Stimulated activated naive CD4-positive, alpha-beta T cell (primary cell): ENCODE results near the gene PLEKHS1.
"Not testable (repeated sequence)": the region's sequence is repeated elsewhere in the genome, so short reads cannot be mapped to it uniquely, and the experiment has no call there.

ENCODE experiments used
- DNase-seq, 6 experiments: peaks; one replicate each; lab custom pipeline; 2025; lab: John Stamatoyannopoulos, UW

The PLEKHS1 gene

DNA sequence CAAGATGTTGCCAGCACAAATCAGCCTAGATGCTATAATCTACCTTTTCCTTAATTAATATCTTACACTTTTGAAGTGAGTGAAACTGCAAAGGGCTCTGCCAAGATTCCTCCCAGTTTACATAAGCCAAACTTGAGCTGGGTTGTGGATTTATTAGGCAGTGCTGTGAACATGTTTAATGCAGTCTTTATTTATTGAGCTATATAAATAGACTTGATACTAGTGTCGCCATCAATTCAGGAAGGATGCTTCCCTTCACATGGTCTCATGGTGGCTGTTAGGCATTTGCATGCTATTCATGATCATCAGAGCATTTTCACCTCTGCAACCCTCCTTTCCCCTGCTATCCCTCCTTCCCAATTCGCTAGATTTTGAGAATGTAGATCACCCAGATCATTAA is 40.2 kb downstream of the PLEKHS1 start:
- DNase-seq = no peak

DNA sequence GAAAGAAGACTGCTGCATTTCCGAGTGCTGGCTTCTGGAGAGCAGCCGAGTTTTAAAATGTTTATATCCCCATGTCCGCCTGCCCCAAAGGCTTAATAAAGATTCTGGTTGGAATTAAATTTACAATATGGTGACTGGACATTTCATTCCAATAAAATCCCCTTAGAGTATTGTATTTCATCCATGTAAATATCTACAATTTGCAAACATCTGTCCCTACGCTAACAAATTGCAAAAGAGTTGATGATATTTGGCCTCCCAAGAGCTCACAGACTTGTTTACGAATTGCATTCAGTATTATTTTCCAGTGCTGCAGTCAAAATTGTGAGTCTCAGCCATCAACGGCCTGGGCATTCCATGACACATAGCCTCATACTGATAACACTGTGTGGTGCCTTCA is 50.1 kb downstream of the PLEKHS1 start:
- no peak for DNase-seq

DNA sequence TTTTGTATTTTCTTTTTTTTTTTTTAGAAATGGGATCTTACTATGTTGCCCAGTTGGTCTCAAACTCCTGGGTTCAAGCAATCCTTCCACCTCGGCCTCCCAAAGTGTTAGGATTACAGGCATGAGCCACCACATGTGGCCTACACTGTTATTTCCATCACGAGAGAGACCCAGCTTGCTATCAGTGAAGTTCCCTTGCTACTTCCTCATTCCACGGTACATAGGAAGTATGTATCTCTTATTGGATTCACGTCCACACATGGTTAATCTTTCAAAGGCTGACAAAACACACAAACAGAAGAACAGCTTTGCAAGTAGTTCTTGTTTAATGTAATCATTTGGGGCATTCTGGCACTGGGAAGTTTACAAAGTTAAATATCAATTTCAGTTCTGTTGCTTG is 51.5 kb downstream of the PLEKHS1 start:
- no peak for DNase-seq

DNA sequence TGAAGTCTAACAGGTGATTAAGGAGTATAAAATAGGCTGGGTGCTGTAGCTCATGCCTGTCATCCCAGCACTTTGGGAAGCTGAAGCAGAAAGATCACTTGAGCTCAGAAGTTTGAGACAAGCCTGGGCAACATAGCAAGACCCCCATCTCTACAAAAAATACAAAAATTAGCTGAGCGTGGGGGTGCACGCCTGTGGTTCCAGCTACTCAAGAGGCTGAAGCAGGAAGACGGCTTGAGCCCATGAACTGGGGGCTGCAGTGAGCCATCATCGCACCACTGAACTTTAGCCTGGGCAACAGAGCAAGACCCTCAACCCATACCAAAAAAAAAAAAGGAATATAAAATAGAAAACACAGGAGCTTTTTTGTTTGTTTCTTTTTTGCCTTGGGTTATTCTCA is 55.0 kb downstream of the PLEKHS1 start:
- DNase-seq = no peak

DNA sequence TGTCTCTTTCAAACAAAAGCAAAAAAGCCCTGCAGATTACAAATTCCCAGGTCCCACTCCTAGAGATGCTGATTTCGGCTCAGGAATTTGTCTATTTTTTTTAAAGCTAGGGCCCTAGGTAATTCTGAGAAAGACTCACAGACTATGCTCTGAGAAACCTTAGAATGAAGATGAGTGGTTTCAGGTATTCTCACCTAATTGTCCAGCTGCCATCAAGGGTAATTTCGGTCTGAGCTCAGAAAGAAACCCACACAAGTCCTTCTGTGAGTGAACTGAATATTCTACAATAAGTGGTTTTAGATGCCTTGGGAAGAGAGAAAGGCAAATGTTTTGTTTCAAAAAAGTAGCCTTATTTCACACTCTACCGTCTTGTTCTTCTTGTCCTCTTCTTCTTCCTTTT is 56.7 kb downstream of the PLEKHS1 start:
- no peak for DNase-seq

DNA sequence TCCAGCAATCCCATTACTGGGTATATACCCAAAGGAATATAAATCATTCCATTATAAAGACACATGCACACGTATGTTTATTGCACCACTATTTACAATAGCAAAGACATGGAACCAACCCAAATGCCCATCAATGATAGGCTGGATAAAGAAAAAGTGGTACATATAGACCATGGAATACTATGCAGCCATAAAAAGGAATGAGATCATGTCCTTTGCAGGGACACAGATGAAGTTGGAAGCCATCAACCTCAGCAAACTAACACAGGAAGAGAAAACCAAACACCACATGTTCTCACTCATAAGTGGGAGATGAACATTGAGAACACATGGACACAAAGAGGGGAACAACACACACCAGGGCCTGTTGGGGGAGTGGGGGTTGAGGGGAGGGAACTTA is 63.2 kb downstream of the PLEKHS1 start:
- DNase-seq = not testable (repeated sequence)

DNA sequence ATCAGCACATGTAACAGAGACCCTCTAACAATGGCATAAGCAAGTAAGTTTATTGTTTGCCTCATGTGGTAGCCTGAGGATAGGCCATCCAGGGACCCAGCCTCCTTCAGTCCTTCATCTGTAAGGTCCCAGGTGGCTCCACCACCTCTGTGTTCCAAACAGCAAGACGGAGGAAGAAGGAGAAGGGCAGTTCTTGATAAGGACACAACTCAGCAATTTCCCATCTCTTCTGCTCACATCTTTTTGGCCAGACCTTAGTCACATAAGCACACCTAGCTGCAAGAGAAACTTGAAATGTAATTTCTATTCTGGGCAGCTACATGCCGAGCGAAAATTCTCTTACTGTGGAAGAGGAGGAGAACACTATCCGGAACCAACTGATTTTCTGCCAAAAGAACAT is 68.5 kb downstream of the PLEKHS1 start:
- DNase-seq = no peak

DNA sequence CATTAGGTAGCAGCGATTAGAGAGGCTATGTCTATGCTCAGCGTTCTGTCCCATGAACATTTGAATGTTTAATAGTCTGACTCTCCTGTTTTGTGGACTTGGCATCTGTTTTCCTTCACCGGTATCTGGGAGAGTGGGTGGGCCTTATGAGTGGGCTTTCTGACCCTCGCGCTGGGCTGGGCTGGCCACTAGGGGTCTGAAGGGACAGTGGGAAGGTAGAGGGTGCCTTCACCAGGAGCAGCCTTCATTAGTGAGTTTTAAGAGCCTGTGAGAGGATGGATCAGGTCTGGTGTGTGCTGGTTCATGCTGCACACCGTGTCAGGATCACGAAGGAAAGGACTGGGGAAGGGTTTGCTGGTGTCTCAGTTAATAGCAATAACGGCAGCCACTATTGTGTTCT is 69.0 kb downstream of the PLEKHS1 start:
- DNase-seq = no peak

DNA sequence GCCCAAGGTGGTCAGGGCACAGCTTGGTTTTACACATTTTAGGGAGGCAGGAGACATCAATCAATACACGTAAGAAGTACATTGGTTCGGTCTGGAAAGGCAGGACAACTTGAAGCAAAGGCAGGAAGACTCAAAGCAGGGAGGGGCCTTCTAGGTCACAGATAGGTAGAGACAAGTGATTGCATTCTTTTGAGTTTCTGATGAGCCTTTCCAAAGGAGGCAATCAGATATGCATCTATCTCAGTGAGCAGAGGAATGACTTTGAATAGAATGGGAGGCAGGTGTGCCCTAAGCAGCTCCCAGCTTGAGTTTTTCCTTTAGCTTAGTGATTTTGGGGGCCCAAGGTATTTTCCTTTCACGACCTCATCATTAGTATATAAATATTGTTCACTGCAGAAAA is 69.8 kb downstream of the PLEKHS1 start:
- not testable (repeated sequence) for DNase-seq

DNA sequence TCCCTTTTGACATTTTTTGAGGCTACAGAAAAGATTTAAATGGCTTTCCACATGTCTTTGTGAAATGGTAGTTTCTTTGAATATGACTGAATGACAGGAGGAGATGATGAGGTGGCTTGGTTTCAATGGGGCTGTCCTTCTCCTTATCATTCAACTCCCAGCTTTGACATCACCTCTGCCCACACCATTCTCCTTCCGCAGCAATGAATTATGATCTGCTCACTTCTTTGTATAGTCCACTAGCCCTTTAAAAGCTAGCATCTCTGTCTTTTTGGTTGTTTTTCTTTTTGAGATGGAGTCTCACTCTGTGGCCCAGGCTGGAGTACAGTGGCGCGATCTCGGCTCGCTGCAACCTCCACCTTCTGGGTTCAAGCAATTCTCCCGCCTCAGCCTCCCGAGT is 70.7 kb downstream of the PLEKHS1 start:
- no peak for DNase-seq

DNA sequence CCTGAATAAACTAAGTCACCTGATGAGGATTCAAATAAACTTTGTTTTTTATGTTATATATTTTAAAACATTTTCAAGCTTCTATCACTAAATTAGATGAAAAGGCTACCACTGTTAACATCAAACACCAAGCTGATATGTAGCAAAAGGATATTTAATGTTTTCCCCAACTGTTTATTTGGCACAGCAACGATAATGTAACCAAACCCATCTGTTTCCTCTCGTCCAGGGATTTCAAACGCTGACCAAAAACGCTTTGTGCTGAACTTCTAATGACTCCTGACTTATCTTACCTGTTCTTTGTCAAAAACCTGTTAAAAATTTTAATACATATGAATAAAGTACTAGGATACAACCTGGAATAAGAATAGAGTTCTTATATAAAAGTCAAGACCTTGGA is 71.9 kb downstream of the PLEKHS1 start:
- no peak for DNase-seq

DNA sequence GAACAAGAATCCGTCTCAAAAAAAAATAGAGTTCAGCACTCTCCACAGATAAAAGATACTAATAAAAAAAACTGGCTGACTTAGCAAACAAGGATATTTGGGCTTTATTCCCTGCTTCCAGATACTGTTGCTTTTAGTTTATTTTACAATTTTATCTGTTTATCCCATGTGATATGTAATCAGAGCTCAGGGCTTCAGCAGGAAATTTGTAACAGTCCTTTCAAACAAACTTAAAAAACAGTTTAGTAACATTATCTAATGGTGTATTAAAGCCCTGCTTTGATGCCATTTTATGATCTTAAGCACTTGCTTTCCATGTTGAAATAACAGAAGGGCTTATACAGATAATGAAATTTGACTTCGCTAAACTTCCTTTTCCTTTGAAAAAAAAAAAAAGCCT is 74.3 kb downstream of the PLEKHS1 start:
- no peak for DNase-seq

DNA sequence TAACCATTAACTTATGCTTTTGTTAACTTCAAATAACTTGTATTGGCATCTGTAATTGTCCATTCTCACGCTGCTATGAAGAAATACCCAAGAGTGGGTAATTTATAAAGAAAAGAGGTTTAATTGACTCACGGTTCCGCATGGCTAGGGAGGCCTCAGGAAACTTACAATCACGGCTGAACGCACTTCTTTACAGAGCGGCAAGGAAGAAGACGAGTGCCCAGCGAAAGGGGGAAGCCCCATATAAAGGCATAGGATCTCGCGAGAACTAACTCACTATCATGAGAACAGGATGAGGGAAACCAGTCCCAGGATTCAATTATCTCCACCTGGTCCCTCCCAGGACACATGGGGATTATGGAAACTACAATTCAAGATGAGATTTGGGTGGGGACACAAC is 77.1 kb downstream of the PLEKHS1 start:
- not testable (repeated sequence) for DNase-seq
